Activated naive CD4-positive, alpha-beta T cell treated with anti-CD3 and anti-CD28 coated beads, Interleukin-2, amount 50 U/mL, for 72 hours (primary cell): ENCODE results near the gene FLCN. TPM values are rescaled to one million over a fixed set of nuclear protein-coding genes. Genes with fewer than 3 reads are reported as not detected.

ENCODE experiments used
- ATAC-seq, 2 donors: fragments of 150-1000 bp; cut with Tn5 transposase; 2 replicates each; pipeline ENCODE4 v1.10.0; 2021; ENCODE audit warnings: mild to moderate bottlenecking in 2 of 2, moderate library complexity in 2 of 2
- DNase-seq, 2 donors: peaks; one replicate each; pipeline ENCODE4 v3.0.0; 2021 to 2022; ENCODE audit warnings: low spot score in 2 of 2
- H3K27ac Mint-ChIP-seq, 2 donors: one replicate each; pipeline ENCODE4 v1.8.0; 2022; ENCODE audit warnings: mild to moderate bottlenecking in 2 of 2, mixed read lengths in 2 of 2
- H3K36me3 Mint-ChIP-seq, 2 donors: one replicate each; pipeline ENCODE4 v1.8.0; 2022; ENCODE audit warnings: mixed read lengths in 2 of 2
- H3K9me3 Mint-ChIP-seq, 2 donors: one replicate each; pipeline ENCODE4 v1.8.0; 2022; ENCODE audit warnings: mixed read lengths in 2 of 2
- total RNA-seq, 2 donors: library from RNA; stranded (reverse); gene quantifications; one replicate each; pipeline ENCODE4 v1.2.3, GENCODE V29; 2022

Gene FLCN
- total RNA-seq, 2 donors from 2014 or later, result 28.1 to 38.7 TPM

DNA sequence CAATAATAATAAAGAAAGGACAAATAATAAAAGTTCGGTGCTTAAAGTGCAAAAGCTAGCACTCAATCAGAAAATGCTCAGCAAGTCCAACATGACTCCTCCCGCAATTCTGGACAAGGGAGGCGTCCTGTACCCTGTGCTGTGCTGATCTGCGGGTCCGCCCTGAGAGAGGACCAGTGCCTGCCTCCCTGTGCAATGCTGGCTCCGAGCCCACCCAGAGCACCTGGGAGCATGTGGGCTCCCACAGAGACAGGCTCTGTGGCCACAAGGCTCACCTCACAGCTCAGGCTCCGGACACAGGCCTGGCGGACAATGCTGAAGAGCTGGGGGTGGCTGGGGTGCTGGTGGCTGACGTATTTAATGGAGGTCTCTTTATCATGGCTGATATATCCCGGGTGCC, 11.1 kb downstream of the FLCN start:
- ATAC-seq (no peak), DNase-seq (no peak)
- Mint-ChIP-seq H3K36me3 (peaks cover 0 to 17% of the 10 kb centered on the region in 2 donors), H3K9me3 (no peaks in the 10 kb centered on the region), H3K27ac (no peak overlapping the region)

- DNase-seq, result no peak
- peaks cover 0 to 20% of the 10 kb centered on the region in 2 donors for H3K36me3 Mint-ChIP-seq
- no peak for ATAC-seq
- H3K9me3 Mint-ChIP-seq, result no peaks in the 10 kb centered on the region
- no peak overlapping the region for H3K27ac Mint-ChIP-seq
These were observed 12.8 kb downstream of the FLCN start for GRCh38 chr17:17224137-17224536.

DNA sequence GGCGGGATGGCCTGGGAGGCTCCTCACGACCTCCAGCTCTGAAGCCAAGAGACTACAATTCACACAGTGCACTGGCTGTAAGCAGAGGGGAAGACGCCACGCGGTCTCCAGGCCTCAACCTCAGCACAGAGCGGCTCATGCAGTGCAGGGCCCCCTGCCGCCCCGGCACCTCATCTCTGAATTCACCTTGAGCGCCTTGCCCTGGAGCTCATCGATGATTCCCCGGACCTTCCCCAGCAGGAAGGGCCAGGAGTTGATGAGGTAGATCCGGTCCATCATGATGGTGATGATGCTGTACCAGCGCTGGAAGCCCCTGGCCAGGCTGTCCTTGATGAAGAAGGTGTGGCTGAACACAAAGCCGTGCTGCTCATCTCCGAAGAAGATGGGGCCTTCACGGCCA, 13.2 kb downstream of the FLCN start:
- Mint-ChIP-seq H3K27ac (peak overlapping the region in 1 of 2 donors; percentile 44), H3K36me3 (peaks cover 0 to 20% of the 10 kb centered on the region in 2 donors)

DNA sequence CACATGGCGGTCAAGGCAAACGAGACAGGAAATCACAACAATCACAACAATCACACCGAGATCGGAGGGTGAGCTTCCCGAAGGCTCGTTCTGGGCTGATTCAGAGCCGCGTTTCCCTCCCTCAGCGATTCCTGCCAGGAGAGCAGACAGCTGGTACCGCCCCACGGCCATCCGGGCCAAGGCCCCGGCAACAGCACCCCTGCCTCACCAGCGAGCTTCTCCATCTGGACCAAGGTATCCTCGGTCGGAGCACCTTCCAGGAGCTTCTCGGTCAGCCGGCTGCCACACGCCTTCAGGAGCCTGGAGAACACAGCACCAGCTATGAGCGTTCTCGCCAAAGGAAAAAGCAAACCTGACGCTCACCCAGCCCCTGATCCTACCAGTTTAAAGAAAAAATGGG, 15.6 kb downstream of the FLCN start:
- Mint-ChIP-seq H3K9me3 (no peaks in the 10 kb centered on the region), H3K27ac (peak overlapping the region in 1 of 2 donors; percentile 74), H3K36me3 (peaks cover 0 to 26% of the 10 kb centered on the region in 2 donors)
- DNase-seq (no peak), ATAC-seq (no peak)

More for the DNA sequence above, 13.2 kb downstream of the FLCN start:
- H3K9me3 Mint-ChIP-seq, result no peaks in the 10 kb centered on the region
- DNase-seq (no peak), ATAC-seq (no peak)

DNA sequence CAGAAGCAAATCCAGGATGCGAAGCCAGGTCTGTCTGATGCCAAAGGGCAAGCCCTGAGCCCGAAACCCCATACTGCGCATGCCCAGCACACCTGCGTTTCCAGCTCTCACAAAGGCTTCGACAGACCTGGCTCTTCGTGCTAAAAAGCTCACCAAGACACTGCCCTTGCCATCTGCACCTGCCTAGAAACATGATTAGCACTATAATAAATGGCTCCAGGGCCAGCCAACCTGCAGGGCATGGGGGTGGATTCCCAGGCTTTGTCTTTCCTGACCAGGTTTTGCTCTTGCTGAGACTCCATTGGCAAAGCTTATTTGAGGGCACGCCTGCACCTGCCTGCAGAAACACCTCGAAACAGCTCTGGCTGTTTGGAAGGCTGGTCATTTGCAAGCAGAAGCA, 16.4 kb downstream of the FLCN start:
- H3K36me3 Mint-ChIP-seq, result peaks cover 0 to 26% of the 10 kb centered on the region in 2 donors
- DNase-seq, result no peak
- peak overlapping the region in 1 of 2 donors; percentile 50 for H3K27ac Mint-ChIP-seq
- ATAC-seq, result no peak
- H3K9me3 Mint-ChIP-seq, result no peaks in the 10 kb centered on the region

DNA sequence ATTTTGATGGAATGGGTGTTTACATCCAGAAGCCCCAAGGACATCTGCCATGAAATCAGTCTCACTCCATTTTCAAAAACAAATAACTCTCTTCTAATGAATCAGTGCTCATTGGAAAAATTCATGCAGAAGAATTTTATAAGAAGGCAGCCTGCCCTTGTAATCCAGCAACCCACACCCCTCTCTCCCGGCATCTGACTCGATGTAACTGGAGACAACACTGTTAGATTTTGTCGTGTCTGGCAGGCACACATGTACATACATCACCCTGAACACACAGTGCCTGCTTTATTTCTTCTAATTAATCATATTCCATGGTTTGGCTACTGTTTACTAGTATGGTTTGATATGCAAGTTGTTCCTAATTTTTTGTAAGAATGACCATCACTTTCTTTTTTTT, 19.0 kb downstream of the FLCN start:
- peak overlapping the region in 1 of 2 donors; percentile 46 for H3K27ac Mint-ChIP-seq
- peaks cover 0 to 11% of the 10 kb centered on the region in 2 donors for H3K36me3 Mint-ChIP-seq
- H3K9me3 Mint-ChIP-seq, result no peaks in the 10 kb centered on the region
- ATAC-seq (no peak), DNase-seq (no peak)

- H3K27ac Mint-ChIP-seq, result peak overlapping the region; percentile 67 to 72
These were observed 20.2 kb downstream of the FLCN start for GRCh38 chr17:17216776-17217175.

GRCh38 chr17:17216236-17216635, 20.7 kb downstream of the FLCN start:
- H3K9me3 Mint-ChIP-seq, result no peaks in the 10 kb centered on the region
- H3K27ac Mint-ChIP-seq, result peak overlapping the region in 1 of 2 donors; percentile 67
- peaks cover 0 to 11% of the 10 kb centered on the region in 2 donors for H3K36me3 Mint-ChIP-seq

More at GRCh38 chr17:17216776-17217175, 20.2 kb downstream of the FLCN start:
- Mint-ChIP-seq H3K36me3 (peaks cover 0 to 11% of the 10 kb centered on the region in 2 donors), H3K9me3 (no peaks in the 10 kb centered on the region)
- DNase-seq, result no peak
- ATAC-seq, result no peak

DNA sequence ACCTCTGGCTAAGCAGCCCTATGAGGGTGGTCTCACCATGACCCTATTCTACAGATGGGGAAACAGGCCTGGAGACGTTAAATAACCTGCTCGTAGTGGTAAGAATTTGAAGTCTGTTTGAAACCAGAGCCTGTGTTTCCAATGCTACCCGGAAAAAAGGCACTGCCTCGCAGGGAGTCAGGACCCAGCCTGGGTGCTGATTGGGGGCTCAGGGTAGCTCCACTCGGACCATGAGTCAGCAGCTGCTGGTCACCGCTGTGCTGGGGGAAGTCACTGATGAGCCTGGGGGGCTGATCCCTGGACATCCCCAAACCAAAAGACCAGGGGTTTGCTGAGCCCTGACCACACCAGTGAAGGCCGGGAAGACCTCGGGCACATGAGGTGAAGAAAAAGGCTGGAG, 21.4 kb downstream of the FLCN start:
- Mint-ChIP-seq H3K36me3 (peaks cover 0 to 6% of the 10 kb centered on the region in 2 donors), H3K27ac (peak overlapping the region in 1 of 2 donors; percentile 67), H3K9me3 (no peaks in the 10 kb centered on the region)
- no peak for DNase-seq
- no peak for ATAC-seq

More at GRCh38 chr17:17216236-17216635, 20.7 kb downstream of the FLCN start:
- ATAC-seq, result no peak
- DNase-seq, result no peak

GRCh38 chr17:17214646-17215436, 22.1 kb downstream of the FLCN start:
- Mint-ChIP-seq H3K9me3 (no peaks in the 10 kb centered on the region), H3K27ac (peak overlapping the region in 1 of 2 donors; percentile 60), H3K36me3 (peaks cover 0 to 6% of the 10 kb centered on the region in 2 donors)
- DNase-seq (no peak), ATAC-seq (no peak)

- DNase-seq (no peak), ATAC-seq (no peak)
- Mint-ChIP-seq H3K36me3 (peaks cover 0 to 6% of the 10 kb centered on the region in 2 donors), H3K9me3 (no peaks in the 10 kb centered on the region), H3K27ac (no peak overlapping the region)
These were observed 23.2 kb downstream of the FLCN start for GRCh38 chr17:17213775-17214174.

GRCh38 chr17:17207998-17208397, 29.0 kb downstream of the FLCN start:
- peaks cover 17 to 20% of the 10 kb centered on the region in 2 donors for H3K36me3 Mint-ChIP-seq
- no peak for DNase-seq
- ATAC-seq, result no peak
- H3K9me3 Mint-ChIP-seq, result no peaks in the 10 kb centered on the region
- no peak overlapping the region for H3K27ac Mint-ChIP-seq

- Mint-ChIP-seq H3K9me3 (no peaks in the 10 kb centered on the region), H3K27ac (peak overlapping the region in 1 of 2 donors; percentile 93), H3K36me3 (peaks cover 17 to 20% of the 10 kb centered on the region in 2 donors)
- DNase-seq (peak in 1 of 2 donors; percentile 59), ATAC-seq (no peak)
These were observed 30.0 kb downstream of the FLCN start for GRCh38 chr17:17206913-17207335.

GRCh38 chr17:17206124-17206912, 30.6 kb downstream of the FLCN start, which contains the start of gene PLD6:
Gene PLD6 (minus strand): TSS chr17:17206333. CDS start chr17:17206286, 47 bp downstream.
- Mint-ChIP-seq H3K27ac (peak within 1 kb of the TSS; percentile 93 to 96), H3K36me3 (peaks cover 20 to 21% of the 10 kb centered on the region in 2 donors), H3K9me3 (no peaks in the 10 kb centered on the region)
- ATAC-seq (peak; percentile 71 to 80), DNase-seq (peak; percentile 89 to 94)

- Mint-ChIP-seq H3K36me3 (peaks cover 20 to 25% of the 10 kb centered on the region in 2 donors), H3K9me3 (no peaks in the 10 kb centered on the region), H3K27ac (peak overlapping the region; percentile 93 to 96)
- peak; percentile 70 to 73 for DNase-seq
- ATAC-seq, result peak; percentile 65 to 73
These were observed 31.4 kb downstream of the FLCN start for GRCh38 chr17:17205368-17206123.

GRCh38 chr17:17204635-17205231, 32.2 kb downstream of the FLCN start:
- peaks cover 20 to 32% of the 10 kb centered on the region in 2 donors for H3K36me3 Mint-ChIP-seq
- peak overlapping the region; percentile 93 to 96 for H3K27ac Mint-ChIP-seq
- DNase-seq (no peak), ATAC-seq (no peak)
- no peaks in the 10 kb centered on the region for H3K9me3 Mint-ChIP-seq
